ENCODE results near the gene ARL8B.

Gene ARL8B

DNA sequence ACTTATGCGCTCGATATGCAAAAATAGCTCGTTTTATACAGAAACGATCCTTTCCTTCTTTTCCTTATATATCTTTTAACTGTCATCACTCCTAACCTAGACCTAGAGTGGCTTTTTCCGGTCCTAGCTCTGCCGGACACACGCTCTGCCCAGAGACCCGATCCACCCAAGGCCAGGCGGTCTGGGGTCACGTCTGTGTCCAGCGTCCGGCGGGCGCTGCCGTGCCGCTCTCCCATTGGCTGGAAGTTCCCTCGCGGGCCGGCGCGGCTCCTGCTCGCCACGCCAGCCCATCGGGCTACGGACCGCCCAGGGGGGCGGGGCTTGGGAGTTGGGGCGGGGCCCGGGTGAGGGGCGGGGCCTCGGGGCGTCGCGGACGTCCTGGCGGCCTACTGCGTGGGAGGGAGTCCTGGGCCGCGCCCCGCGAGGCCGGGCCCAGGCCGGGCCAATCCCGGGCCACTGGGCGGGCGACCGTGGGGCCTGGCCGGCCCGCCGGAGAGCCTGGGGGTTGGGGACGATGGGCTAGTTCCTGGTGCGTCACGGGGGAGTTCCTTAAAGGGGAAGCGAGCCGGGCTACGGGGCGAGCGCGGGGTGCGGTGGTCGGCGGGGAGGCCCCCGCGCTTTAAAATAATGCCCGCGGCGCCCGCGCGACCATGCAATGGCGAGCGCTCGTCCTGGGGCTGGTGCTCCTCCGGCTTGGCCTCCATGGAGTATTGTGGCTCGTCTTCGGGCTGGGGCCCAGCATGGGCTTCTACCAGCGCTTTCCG, 65.2 kb downstream of the ARL8B start, which contains the start of gene EDEM1:
TSS of gene EDEM1 (plus strand) at position 552 of the 764 bp plus-strand sequence. CDS start at position 651, 99 bp downstream.
- in situ Hi-C loops (cut with HindIII; ENCODE audit: low pct_unique_long_range_greater_than_20kb, low sequenced_read_pairs), result no loop called here
- DNase-seq (ENCODE audit: low read depth in 1 of 2, low spot score in 1 of 2), result peak; percentile 97 to 98
- no peak for TF ChIP-seq JUND (IDR thresholded peaks at IDR 0.05; ENCODE audit: low read depth)

- TF ChIP-seq JUND (IDR thresholded peaks at IDR 0.05; ENCODE audit: low read depth), result no peak
- peak; percentile 47 to 51 for DNase-seq (ENCODE audit: low read depth in 1 of 2, low spot score in 1 of 2)
These were observed 65.9 kb downstream of the ARL8B start for GRCh38 chr3:5187920-5188418.

GRCh38 chr3:5188419-5189221, 66.5 kb downstream of the ARL8B start:
- in situ Hi-C loops (cut with HindIII; ENCODE audit: low pct_unique_long_range_greater_than_20kb, low sequenced_read_pairs), result no loop called here
- TF ChIP-seq JUND (IDR thresholded peaks at IDR 0.05; ENCODE audit: low read depth), result no peak

More at GRCh38 chr3:5187920-5188418, 65.9 kb downstream of the ARL8B start:
- in situ Hi-C loops (cut with HindIII; ENCODE audit: low pct_unique_long_range_greater_than_20kb, low sequenced_read_pairs), result no loop called here

GRCh38 chr3:5190147-5190791, 68.2 kb downstream of the ARL8B start:
- TF ChIP-seq JUND (IDR thresholded peaks at IDR 0.05; ENCODE audit: low read depth), result no peak
- DNase-seq (ENCODE audit: low read depth in 1 of 2, low spot score in 1 of 2), result no peak
- in situ Hi-C loops (cut with HindIII; ENCODE audit: low pct_unique_long_range_greater_than_20kb, low sequenced_read_pairs), result no loop called here

More at GRCh38 chr3:5188419-5189221, 66.5 kb downstream of the ARL8B start:
- DNase-seq (ENCODE audit: low read depth in 1 of 2, low spot score in 1 of 2), result peak; percentile 9 to 62

DNA sequence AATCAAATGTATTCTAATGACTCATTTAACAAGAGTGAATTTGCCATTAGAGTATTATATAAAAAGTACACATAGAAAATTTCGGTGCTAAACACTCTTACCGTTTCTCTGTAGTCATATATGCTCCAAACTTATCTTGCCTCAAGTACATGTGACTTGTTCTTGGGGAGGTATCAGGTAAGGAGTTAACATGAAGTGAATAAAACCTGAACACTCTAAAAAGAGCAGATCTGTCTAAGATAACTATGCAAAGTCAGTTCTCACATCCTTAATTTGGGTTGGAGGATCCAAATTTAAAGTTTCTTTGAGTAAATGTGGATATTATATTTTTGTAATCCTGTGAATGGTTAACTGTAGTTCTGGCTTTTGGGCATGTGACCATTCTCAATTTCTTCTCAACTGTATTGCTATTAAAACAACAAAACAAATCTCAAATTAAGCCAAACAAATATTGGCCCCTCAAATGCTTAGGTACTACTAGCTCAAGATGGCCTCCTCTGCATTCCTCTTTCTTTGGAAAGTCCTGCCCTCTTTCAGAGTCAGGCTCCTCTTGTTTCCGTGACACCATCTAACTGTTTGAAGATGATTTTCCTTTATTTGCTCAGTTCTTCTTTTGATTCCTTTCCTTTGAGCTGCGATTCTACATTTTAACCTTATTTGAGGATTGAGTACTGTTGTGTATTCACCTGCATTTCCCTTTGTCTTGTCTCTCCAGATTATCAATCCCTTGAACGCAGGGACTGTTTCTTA, 69.6 kb downstream of the ARL8B start:
- in situ Hi-C loops (cut with HindIII; ENCODE audit: low pct_unique_long_range_greater_than_20kb, low sequenced_read_pairs), result no loop called here

DNA sequence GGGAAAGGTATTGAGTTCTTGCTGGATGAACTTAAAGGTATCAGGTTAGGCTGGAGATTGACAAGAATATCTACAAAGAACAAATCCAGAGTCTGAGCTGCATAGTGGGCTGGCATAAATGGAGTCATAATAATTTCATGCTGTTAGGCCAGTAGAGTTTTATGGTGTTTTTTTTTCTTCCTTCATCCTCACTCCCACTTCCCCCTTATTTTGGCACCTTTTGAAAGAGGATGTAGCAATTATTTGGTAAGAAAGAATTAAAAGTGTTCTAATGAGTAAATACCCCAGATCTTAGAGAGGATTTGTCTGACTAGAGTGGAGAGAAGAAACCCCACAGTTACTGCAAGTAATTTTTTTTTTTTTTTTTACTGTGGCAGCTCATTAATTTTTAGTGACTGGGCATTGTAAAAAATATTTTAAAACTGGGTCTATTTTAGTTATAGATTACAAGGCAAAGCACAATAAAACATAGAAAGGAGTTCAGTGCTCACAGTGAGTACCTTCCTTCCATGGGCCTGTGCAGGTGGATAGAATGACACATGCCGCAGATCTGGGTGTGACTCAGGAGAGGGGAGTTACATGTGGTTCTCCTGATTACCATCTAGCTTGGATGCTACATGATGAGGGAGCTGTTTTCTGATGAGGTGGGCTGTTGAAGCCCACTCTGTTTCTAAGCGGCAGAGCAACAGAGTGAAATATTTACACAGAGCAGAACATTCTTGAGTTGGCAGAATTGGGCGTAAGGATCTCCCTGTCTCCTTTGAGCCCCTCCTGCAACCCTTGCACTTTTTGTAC, 70.7 kb downstream of the ARL8B start:
- in situ Hi-C loops (cut with HindIII; ENCODE audit: low pct_unique_long_range_greater_than_20kb, low sequenced_read_pairs), result no loop called here
- no peak for DNase-seq (ENCODE audit: low read depth in 1 of 2, low spot score in 1 of 2)
- no peak for TF ChIP-seq JUND (IDR thresholded peaks at IDR 0.05; ENCODE audit: low read depth)

More for the DNA sequence above, 69.6 kb downstream of the ARL8B start:
- no peak for TF ChIP-seq JUND (IDR thresholded peaks at IDR 0.05; ENCODE audit: low read depth)
- no peak for DNase-seq (ENCODE audit: low read depth in 1 of 2, low spot score in 1 of 2)

DNA sequence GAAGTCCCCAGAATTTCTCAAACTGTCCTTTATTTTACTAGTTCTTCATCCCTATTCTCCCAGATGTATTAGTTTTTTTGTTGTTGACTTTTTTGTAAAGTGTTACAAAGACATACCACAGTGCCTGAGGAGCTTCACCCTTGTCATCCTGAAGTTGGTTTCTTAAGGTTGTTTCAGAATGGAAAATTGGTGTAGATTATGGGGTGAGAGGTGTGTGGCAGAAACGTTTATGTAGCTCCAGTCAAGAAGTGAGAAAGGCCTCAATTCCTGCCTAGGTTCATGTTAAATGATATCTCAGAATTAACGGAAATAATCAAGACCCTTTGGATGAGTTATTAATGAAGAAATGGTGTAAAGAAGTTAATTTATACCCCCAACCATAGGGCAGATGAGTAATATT, 72.2 kb downstream of the ARL8B start:
- no peak for TF ChIP-seq JUND (IDR thresholded peaks at IDR 0.05; ENCODE audit: low read depth)
- in situ Hi-C loops (cut with HindIII; ENCODE audit: low pct_unique_long_range_greater_than_20kb, low sequenced_read_pairs), result no loop called here
- DNase-seq (ENCODE audit: low read depth in 1 of 2, low spot score in 1 of 2), result no peak

- no peak for TF ChIP-seq JUND (IDR thresholded peaks at IDR 0.05; ENCODE audit: low read depth)
- DNase-seq (ENCODE audit: low read depth in 1 of 2, low spot score in 1 of 2), result peak in 1 of 2 experiments; percentile 19
- in situ Hi-C loops (cut with HindIII; ENCODE audit: low pct_unique_long_range_greater_than_20kb, low sequenced_read_pairs), result no loop called here
These were observed 72.9 kb downstream of the ARL8B start for GRCh38 chr3:5194801-5195509.

- TF ChIP-seq JUND (IDR thresholded peaks at IDR 0.05; ENCODE audit: low read depth), result no peak
- in situ Hi-C loops (cut with HindIII; ENCODE audit: low pct_unique_long_range_greater_than_20kb, low sequenced_read_pairs), result no loop called here
- DNase-seq (ENCODE audit: low read depth in 1 of 2, low spot score in 1 of 2), result no peak
These were observed 73.5 kb downstream of the ARL8B start for GRCh38 chr3:5195605-5196004.

DNA sequence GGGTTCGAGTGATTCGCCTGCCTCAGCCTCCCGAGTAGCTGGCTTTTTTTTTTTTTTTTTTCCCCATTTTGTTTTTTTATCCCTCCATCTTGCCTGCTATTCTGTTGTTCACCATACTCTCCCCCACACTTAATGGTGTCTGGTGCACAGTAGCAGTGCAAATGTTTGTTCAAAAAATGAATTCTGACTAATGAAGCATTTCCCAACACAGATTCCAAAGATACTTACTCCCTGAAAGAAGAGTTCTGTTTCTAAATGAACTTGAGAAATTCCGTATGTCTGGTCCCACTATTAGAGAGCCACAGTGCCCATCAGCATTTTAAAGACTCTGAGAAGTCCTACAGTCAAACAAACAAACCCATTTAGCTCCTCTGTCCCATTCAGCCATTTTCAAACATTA, 74.9 kb downstream of the ARL8B start:
- DNase-seq (ENCODE audit: low read depth in 1 of 2, low spot score in 1 of 2), result no peak
- TF ChIP-seq JUND (IDR thresholded peaks at IDR 0.05; ENCODE audit: low read depth), result no peak
- in situ Hi-C loops (cut with HindIII; ENCODE audit: low pct_unique_long_range_greater_than_20kb, low sequenced_read_pairs), result no loop called here

Data from T47D (cell line).